NCI-H1930 (cell line): ENCODE results near the gene HDAC9.
A peak's percentile ranks its signal among the peaks of the same experiment; 100 is the strongest.

Experiments
- DNase-seq, 2 experiments: peaks; one replicate each; lab custom pipeline; 2025; lab: John Stamatoyannopoulos, UW

The HDAC9 gene

GRCh38 chr7:18659746-18660145 lies 164.2 kb downstream of the HDAC9 start:
- DNase-seq, result no peak

GRCh38 chr7:18663321-18663720 lies 167.8 kb downstream of the HDAC9 start:
- no peak for DNase-seq

GRCh38 chr7:18666107-18666728 lies 170.7 kb downstream of the HDAC9 start:
- DNase-seq, result peak; percentile 28 to 47

GRCh38 chr7:18667466-18667865 lies 171.9 kb downstream of the HDAC9 start:
- DNase-seq, result no peak

- no peak for DNase-seq
These were observed 175.6 kb downstream of the HDAC9 start for GRCh38 chr7:18671176-18671575.

GRCh38 chr7:18675579-18675978 lies 180.0 kb downstream of the HDAC9 start:
- DNase-seq, result no peak

GRCh38 chr7:18679261-18679660 lies 183.7 kb downstream of the HDAC9 start:
- DNase-seq, result no peak

- DNase-seq, result no peak
These were observed 185.0 kb downstream of the HDAC9 start for GRCh38 chr7:18680576-18680975.

GRCh38 chr7:18684916-18685315 lies 189.4 kb downstream of the HDAC9 start:
- DNase-seq, result no peak

GRCh38 chr7:18685971-18686370 lies 190.4 kb downstream of the HDAC9 start:
- DNase-seq, result no peak

- DNase-seq, result no peak
These were observed 194.0 kb downstream of the HDAC9 start for GRCh38 chr7:18689551-18689950.

- DNase-seq, result no peak
These were observed 197.9 kb downstream of the HDAC9 start for GRCh38 chr7:18693406-18693805.

GRCh38 chr7:18693816-18694215 lies 198.3 kb downstream of the HDAC9 start:
- no peak for DNase-seq

GRCh38 chr7:18694484-18694883 lies 198.9 kb downstream of the HDAC9 start:
- no peak for DNase-seq

GRCh38 chr7:18694911-18695310 lies 199.4 kb downstream of the HDAC9 start:
- no peak for DNase-seq

GRCh38 chr7:18698258-18698734 lies 202.7 kb downstream of the HDAC9 start:
- no peak for DNase-seq

GRCh38 chr7:18700147-18700546 lies 204.6 kb downstream of the HDAC9 start:
- no peak for DNase-seq

- no peak for DNase-seq
These were observed 206.7 kb downstream of the HDAC9 start for GRCh38 chr7:18702071-18702829.

- DNase-seq, result no peak
These were observed 208.1 kb downstream of the HDAC9 start for GRCh38 chr7:18703685-18704084.

GRCh38 chr7:18706670-18707069 lies 211.1 kb downstream of the HDAC9 start:
- DNase-seq, result no peak

GRCh38 chr7:18708204-18708603 lies 212.7 kb downstream of the HDAC9 start:
- no peak for DNase-seq

GRCh38 chr7:18715988-18716387 lies 220.4 kb downstream of the HDAC9 start:
- DNase-seq, result no peak

- DNase-seq, result no peak
These were observed 225.9 kb downstream of the HDAC9 start for GRCh38 chr7:18721429-18721828.

GRCh38 chr7:18724318-18724717 lies 228.8 kb downstream of the HDAC9 start:
- DNase-seq, result no peak
